ENCODE data around the gene SPA17.

Gene SPA17

DNA sequence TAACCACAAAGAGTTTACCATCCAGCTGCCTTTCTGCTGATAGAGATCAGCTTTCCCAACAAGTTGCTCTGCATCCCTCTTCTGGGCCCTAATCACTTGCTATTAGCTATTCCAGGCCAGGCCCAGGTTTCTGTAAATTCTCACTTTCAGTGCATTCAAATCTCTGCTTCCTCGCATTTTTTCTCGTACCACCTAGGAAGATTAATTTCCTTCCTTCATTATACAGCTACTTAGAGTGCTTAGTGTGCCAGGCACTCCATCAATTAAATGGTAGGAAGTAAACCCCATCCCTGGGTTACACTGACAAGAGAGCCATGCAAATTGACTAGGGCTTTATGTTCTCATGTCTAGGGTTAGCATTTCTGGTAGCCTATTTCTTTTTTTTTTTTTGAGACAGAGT is 9.8 kb upstream of the SPA17 start:
- DNase-seq = no peak

DNA sequence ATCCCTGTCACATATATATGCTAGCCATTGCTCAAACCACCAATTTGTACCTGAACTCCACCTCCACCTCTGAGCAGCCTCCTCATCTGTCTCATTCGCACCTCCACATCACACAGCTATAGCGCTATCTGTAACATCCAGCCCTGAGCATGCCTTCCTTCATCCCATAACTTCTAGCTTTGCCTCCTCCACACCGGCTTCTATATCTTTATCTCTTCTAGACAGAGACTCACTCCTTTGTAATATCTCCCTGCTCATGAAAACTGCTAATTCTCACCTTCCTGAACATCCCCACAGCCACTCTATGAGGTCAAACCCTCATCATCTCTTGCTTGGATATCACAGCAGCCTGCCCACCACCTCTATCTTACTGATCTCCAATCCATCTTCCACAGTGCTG is 6.1 kb upstream of the SPA17 start:
- DNase-seq = no peak

DNA sequence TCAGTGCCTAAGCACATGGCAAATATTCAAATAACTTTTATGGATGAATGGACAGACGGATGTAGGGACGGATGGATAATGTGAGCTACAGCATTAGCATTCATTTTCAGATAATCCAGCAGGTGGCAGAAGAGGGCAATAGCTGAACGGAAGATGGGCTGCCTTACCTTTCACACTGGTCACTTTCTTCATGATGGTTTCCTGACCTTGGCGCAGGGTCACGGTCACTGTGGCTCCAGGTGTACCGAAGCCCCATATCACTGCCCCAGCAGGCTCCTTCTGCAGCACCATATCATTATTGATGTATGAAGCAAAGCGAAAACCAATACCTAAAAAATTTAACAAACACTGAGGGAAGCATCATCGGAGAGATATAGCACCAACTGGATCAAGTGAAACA is 4.5 kb upstream of the SPA17 start:
- no peak for DNase-seq

DNA sequence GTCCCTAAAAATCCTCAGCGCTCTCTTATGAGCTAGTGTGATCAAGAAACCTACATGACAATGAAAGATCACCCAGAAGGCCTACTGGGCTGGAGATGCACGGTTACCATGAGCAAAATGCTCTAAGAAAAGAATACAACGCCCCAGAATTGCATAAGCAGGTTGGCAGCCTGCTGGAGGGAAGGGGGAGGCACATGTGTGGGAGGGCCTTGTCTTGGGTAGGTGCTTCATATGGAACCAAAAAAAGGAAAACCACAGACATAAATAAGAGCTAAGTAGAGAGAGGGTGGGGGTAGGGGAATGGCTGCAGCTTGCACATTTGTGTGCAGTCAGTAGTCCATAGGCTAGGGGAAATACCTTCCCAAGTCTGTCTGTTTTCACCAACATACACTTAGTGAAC is 3.0 kb upstream of the SPA17 start:
- no peak for DNase-seq

DNA sequence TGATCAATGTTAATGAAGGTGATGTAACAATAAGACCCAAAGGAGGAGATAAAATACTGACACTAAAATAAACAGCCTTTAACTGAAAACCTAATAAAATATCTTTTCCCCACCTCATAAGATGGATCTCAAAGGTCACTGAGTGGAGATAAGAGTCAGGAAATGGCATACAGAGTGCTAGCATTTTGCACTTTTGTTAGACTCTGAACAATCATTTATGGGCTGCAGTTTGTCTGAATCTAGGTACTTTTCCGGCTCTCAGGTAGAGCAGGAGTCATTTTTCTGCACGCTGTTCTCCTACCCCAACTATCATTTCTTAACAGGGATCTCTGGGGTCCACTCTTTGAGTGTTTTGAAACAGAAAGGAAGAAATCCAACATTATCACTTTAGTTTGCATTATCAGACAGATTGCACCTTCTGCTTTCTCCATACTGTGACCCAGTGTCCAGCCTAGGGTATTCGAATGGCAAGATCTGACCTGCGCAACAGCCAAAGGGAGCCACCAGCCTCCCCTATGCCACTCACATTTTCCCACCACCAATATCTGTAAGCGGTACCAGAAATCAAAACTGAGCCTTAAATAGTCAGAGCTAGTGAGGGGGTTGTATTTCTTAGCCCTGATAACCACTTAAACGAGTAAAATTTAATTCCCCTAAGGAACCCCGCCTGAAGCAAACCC is 1.0 kb upstream of the SPA17 start:
- no peak for DNase-seq

DNA sequence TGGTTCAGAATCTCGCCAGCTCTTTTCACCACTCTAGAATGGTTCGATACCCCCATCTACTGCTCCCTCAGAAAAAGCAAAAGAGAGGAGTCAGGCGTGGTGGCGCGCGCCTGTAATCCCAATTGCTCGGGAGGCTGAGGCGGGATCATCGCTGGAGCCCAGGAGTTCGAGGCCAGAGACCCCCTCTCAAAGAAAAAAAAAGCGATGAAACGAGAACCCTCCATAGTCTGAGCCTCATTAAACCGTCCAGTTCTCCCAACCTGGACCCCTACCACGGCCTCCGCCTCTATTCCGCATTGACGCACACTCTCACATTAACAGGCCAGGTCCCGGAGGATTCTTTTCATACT is 439 bp downstream of the SPA17 start:
- DNase-seq = no peak

DNA sequence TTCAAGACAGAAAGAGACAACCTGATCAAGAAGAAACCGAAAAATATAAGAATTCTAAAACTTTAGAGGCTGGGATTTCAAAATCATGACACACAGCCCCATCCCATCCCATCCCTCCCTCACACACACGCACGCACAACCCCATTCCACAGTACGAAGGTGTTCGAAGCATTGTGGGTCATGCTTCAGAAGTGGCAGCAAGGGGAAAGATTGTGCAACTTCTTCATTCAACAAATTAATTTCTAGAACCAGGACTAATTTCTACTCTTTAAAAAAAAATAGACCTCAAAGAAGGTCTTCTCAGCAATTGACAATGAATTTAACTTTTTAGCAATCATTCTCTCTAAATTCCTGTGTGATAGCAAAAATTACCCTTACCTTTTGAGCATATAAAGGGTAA is 867 bp downstream of the SPA17 start:
- DNase-seq = no peak

DNA sequence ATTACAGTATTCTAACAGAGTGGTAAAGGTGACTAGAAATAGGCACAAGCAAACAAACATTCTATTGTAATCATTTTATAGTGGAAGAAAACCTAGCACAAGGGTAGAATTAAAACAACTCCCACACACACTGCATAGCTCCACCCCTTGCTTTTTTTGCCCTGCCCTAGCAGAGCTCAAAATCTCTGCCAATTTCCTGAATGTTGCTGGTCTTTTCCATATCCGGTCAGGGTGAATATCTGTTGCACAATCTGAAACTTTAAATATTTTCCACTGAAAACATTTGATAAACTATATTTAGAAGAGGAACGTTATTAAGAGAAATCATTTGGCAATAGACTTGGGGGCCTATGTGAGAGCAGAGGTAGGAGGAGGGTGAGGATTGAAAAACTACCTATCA is 2.7 kb downstream of the SPA17 start:
- DNase-seq = no peak

DNA sequence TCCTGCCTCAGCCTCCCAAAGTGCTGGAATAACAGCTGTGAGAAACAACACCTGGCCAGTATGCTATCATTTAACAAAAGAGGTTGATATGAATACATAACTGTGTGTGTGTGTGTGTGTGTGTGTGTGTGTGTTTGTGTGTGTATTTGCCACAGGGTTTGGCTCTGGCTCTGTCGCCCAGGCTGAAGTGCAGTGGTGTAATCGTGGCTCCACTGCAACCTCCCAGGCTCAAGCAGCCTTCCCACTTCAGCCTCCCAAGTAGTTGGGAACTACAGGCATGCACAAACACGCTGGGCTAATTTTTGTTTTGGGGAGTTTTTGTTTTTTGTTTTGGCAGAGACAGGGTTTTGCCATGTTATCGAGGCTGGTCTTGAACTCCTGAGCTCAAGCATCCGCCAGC is 4.7 kb downstream of the SPA17 start:
- no peak for DNase-seq

DNA sequence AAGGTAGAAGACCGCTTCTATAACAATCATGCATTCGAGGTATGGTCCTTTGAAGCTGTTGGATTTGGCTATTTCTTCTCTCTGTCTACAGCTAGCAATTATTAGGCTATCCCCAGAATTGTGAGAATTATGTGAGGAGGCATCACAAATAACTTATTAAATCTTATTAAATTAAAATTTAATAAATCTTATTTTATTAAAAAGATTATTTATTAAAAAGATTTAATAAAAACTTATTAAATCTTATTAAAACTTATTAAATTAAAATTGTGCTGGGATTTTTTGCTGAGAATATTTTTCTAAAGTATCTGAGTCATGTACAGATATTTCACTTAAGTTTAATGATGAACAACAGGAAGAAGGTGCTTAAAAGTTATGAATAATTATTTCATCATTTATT is 7.7 kb downstream of the SPA17 start:
- no peak for DNase-seq

DNA sequence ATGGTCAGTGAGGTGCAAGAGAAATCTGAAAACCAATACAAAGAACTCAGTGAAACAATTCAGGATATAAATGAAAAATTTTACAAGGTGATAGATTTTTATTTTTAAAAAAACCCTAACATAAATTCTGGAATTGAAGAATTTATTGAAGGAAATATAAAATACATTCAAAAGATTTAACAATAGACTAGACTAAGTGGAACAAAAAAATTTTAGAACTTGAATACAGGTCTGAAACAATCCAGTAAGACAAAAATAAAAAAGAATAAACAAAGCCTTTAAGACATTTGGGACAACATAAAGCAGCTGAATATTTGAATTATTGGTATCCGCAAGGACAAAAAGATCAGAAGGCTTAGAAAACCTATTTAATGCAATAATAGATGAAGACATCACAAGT is 8.7 kb downstream of the SPA17 start:
- no peak for DNase-seq

DNA sequence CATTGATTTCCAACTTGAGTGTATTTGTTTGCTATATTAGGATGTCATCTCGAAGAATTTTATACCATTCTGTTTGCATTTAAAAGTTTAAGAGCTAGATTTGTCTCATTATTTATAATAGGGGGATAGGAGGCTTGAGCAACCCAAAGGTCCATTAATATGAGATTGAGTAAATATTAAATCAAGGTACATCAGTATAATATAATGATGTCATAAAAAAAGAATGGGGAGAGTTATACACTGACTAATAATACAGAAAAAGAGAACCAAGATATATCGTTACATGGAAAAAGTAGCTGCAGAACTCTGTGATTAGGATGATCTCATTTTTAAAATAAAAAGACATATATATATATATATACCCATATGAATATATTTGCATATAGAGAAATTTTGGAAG is 19.4 kb downstream of the SPA17 start:
- no peak for DNase-seq

DNA sequence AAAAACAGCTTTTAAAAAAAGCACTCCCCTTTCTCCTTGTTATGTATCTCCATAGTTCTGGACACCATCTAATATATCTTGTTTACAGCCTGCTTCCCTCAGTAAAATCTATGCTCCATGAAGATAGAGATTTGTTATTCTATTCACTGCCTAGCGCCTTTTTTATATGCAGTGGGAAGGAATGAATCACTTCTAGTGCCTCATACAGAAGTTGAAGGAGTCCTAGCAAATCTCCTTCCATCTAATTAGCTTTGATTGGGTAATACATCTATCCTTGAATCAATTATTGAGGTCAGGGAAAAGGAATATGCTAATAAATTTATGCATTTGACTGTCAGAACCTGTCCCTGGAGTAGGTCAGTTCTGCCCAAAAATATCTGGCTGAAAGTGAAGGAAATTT is 25.8 kb downstream of the SPA17 start:
- no peak for DNase-seq

DNA sequence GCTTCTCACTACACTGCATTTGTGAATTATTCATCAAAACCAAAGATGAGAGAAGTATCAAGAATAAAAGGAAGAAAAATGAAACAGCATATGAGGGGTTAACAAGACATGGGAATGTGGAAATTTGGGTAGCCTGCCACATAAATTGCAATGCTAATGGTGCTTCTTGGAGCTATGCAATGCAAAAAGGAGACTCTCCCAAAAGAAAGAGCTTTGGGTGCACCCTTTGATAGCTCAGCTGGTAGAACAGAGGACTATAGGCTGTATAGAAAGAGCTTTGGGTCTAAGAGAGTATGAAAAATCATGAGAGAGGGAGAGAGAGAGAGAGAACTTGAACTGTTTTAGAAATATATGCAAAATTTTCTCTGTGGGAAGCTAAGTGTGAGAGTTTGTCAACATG is 26.3 kb downstream of the SPA17 start:
- no peak for DNase-seq

DNA sequence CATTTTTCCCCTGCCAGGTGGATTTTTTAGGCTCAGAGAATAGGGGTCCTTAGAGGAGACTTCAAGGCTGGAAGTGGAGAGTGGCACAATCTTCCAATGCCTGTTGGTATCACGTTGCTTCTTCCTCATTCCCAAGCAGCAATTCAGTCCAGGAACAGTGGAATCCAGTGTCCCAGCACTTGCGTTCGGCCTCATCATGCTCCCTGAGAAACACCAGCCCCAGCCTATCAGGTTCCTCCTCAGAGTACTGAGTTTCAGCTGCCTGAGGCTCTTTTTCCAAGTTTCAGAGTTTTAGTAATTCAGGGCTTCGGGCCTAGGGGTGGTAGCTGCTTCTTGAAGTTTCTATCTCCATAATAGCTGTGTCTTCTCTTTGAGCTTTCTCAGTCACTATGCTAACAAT is 34.1 kb downstream of the SPA17 start:
- DNase-seq = no peak

DNA sequence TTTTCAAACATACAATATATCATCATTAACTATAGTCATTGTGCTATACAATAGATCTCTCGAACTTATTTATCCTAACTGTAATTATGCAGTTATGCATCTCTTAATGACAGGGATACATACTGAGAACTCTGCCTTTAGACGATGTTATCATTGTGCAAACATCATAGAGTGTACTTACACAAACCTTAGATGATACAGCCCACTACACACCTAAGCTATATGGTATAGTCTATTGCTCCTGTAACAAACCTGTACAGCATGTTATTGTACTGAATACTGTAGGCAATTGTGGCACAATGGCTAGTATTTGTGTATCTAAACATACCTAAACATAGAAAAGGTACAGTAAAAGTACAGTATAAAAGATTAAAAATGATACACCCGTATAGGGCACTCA is 38.7 kb downstream of the SPA17 start:
- DNase-seq = no peak

DNA sequence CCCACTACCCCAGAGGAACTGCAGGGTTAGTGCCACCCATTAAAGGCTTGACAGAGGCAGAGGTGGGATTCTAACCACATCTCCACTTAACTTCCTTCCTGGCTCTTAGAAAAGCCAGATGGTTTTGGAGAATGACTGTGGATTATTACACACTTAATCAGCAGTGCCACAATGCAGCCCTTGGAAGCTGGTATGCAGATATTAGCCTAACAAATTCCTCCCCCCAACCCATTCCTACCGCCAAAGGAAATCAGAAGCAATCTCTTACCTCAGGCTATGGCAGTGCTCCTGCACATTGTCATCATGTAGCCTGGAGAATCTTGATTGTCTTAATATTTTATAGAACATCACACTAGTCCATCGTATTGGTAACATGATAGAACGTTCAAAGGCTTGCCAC is 42.9 kb downstream of the SPA17 start:
- DNase-seq = no peak

DNA sequence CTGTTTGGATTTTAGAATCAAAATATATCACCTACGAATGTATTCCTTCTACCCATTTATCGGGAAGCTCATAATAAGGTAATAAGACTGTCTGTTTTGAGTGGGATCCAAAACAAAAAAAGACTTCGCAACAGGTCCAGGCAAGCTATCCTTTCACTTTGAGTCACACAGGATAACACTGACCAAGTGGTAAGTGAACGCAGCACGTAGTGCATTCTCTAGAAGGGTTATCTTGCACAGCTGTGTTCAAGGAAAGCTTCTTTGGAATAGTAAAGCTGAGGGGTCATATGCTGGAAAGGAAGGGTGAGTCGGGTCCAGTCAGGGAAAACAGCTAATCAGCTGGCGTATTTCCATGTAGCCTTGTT is 43.7 kb downstream of the SPA17 start:
- no peak for DNase-seq

DNA sequence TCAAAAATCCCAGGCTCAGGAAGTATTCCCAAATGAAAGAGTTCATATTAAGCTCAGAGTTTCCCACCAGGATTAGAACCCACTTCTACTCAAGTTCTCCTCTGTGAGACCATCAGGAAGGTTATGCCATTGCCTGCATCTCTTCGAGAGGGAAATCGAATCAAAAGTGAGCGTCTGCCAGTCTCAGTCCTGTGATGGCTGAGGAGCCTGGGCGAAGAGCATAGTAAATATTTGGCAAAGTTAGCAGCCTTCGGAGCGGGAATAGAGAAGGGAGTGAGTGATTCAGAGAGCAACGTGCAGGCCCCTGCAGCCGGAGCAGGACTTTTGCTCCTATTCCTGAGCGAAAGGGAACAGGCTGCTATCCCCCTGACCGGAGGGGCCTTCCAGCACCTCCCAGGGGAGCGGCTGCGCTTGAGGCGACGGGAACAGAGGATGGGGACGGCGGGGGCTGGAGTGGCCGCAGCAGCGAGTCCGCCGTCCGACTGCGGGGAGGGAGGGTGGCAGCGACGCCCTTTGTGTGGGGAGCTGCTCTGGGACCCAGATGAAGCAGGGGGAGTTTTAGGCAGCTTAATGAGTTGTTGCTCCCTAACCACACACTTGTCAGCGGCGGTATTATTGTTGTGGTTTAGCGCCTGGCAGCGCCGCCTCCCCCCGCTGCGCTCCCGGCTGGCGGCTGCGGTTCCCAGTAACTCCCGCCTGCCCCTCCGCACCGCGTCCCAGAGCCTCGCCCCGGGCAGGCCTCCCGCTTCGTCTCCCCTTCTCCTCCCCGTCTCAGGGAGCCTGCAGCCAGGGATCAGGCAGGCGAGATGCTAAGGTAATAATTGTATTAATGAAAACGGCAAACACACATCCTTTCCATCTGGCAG is 44.3 kb downstream of the SPA17 start:
- DNase-seq = no peak

DNA sequence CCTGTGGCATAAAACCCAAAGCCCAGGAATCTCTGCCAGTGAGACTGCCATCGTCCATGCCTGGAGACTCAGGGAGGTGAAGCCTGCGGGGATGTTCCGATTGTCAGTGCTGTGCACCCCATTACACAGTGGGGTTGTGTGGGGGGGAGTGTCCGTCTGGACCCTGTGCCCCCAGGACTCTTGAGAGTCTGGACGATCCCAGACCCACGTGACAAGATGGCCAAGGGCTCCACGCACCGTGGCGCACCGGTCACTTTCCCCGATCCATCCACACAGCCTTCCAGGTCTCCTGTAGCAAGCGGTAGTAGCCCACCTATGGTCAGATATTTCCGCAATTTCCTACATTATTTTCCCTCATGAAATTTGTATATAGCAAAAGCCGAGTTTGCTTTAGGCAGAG is 45.1 kb downstream of the SPA17 start:
- no peak for DNase-seq

DNA sequence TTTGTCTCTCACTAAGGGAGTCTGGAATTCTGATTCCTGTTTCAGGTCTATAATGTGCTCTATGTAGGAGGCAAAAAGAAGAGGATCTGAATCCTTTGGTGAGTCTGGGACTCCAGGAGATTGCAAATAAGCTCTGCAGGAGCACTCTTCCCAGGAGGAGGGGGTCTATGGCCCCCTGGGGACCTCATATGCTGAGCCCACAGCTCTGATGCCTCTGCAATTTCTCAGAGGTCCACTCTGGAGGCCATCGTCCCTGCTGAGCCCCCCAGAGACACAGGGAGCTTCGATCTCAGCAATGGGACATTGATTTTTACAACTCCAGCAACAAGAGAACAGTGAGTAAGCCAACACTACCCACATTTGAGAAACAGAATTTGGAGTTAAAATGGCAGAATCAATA is 45.8 kb downstream of the SPA17 start:
- DNase-seq = no peak

DNA sequence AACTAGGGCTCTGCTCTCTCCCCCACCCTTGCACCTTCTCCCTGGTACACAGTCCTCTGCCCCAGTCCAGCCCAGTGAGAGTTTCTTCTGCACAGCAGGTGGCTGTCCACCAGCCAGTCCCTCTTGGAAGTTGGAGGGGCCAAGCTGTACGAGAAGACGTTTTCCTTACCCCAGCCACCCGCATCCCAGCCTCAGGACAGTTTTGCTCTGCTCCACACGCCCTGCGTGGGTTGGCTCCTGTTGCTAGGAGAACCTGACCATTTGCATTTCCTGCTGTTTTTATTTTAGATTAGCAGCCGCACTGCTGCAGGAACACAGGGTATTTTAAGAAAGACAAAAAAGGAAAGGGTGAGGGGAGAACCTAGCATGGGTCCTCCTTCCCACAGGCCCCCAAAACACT is 48.5 kb downstream of the SPA17 start:
- no peak for DNase-seq

DNA sequence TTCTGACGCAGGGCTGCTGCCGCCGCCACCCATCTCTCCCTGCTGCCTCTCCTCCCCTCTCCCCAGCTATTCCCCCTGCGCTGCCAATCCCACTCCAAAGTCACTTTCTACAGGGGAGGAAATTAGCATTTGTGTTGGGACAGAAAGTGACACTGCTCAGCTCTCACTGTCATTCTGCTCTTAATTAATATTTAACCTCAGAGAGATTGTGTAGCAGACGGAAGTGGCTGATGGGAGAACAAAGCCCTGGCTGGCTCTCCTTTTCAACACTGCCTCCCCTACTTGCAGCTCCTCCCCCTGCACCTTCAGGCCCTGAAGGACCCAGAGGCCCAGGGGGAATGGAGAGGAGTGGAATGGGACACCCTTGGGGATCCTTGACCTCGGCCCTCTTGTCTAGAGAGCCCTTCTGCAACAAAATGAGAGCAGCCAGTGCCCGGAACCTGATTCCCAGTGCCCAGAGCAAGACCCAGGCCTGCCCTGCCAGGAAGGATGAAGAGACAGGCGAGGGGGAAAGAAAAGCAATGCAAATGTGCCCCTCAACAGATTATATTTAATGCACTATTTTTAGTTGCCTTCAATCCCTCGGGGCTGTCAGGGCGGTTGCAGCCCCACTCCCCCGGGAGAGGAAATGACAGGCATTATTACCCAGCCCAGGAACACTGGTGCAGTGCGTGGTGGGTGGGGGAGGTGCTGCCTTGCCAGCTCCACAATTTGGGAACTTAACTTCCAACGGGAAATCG is 51.4 kb downstream of the SPA17 start:
- DNase-seq = no peak

DNA sequence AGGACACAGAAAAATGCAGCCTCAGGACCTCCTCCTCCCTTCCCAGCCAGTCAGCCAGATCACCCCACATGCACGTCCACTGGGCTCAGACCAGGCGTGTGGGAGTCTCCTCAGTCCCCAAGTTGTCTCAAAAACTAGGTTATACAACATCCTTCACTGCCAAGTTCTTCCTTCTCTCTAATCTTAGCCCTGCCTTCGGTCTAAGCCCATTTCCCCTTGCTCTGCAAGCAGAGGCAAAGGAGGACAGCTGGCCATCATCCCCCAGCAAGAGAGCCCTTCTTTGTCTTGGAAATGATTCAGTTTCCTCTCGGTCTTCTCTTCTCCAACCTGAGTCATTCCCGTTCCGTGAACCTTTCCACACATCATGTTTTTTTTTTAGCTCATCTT is 52.0 kb downstream of the SPA17 start:
- DNase-seq = no peak
